Measurements from ENCODE around the gene MYO1H.

MYO1H gene

GRCh38 chr12:109430244-109430643 lies 82.5 kb downstream of the MYO1H start:
- no peak for DNase-seq (ENCODE audit: low read depth)
- no peak overlapping the region for H3K4me3 ChIP-seq (replicated peaks; ENCODE audit: low read depth, low read length)
- no peak for TF ChIP-seq CTCF (IDR thresholded peaks at IDR 0.05; ENCODE audit: low read length, missing control alignments)

GRCh38 chr12:109432431-109432830 lies 84.7 kb downstream of the MYO1H start:
- TF ChIP-seq CTCF (IDR thresholded peaks at IDR 0.05; ENCODE audit: low read length, missing control alignments), result no peak
- no peak for DNase-seq (ENCODE audit: low read depth)
- no peak overlapping the region for H3K4me3 ChIP-seq (replicated peaks; ENCODE audit: low read depth, low read length)

- peak; percentile 84 for DNase-seq (ENCODE audit: low read depth)
- H3K4me3 ChIP-seq (replicated peaks; ENCODE audit: low read depth, low read length), result no peak overlapping the region
- peak; percentile 96 for TF ChIP-seq CTCF (IDR thresholded peaks at IDR 0.05; ENCODE audit: low read length, missing control alignments)
Observed at GRCh38 chr12:109432842-109433304, 85.2 kb downstream of the MYO1H start.

GRCh38 chr12:109433618-109434017 lies 85.9 kb downstream of the MYO1H start:
- TF ChIP-seq CTCF (IDR thresholded peaks at IDR 0.05; ENCODE audit: low read length, missing control alignments), result peak; percentile 29
- DNase-seq (ENCODE audit: low read depth), result no peak
- no peak overlapping the region for H3K4me3 ChIP-seq (replicated peaks; ENCODE audit: low read depth, low read length)

GRCh38 chr12:109434582-109434981 lies 86.9 kb downstream of the MYO1H start:
- DNase-seq (ENCODE audit: low read depth), result no peak
- H3K4me3 ChIP-seq (replicated peaks; ENCODE audit: low read depth, low read length), result no peak overlapping the region
- no peak for TF ChIP-seq CTCF (IDR thresholded peaks at IDR 0.05; ENCODE audit: low read length, missing control alignments)

GRCh38 chr12:109435428-109436187 lies 87.9 kb downstream of the MYO1H start:
- no peak overlapping the region for H3K4me3 ChIP-seq (replicated peaks; ENCODE audit: low read depth, low read length)
- DNase-seq (ENCODE audit: low read depth), result no peak
- no peak for TF ChIP-seq CTCF (IDR thresholded peaks at IDR 0.05; ENCODE audit: low read length, missing control alignments)

- no peak for TF ChIP-seq CTCF (IDR thresholded peaks at IDR 0.05; ENCODE audit: low read length, missing control alignments)
- H3K4me3 ChIP-seq (replicated peaks; ENCODE audit: low read depth, low read length), result no peak overlapping the region
- no peak for DNase-seq (ENCODE audit: low read depth)
Observed at GRCh38 chr12:109436188-109436560, 88.5 kb downstream of the MYO1H start.

All from fibroblast of pulmonary artery (primary cell).